Head of caudate nucleus (tissue), 42 donors: ENCODE results near the gene SPOCK3.

Source experiments
- DNase-seq, 42 donors: peaks; one replicate each; pipeline versions ENCODE4 v3.0.0 to v3.0.0-alpha.2; 2020 to 2021; ENCODE audit warnings: mixed read lengths in 7 of 42
- intact Hi-C: fragments of 100-400 bp; cut with DNase I; formaldehyde crosslinking; loops from one replicate; pipeline ENCODE4 v1.15.0; 2022

SPOCK3 gene

GRCh38 chr4:167084321-167084720 is 150.0 kb downstream of the SPOCK3 start:
- intact Hi-C loops: no loop called here
- DNase-seq: no peak

DNA sequence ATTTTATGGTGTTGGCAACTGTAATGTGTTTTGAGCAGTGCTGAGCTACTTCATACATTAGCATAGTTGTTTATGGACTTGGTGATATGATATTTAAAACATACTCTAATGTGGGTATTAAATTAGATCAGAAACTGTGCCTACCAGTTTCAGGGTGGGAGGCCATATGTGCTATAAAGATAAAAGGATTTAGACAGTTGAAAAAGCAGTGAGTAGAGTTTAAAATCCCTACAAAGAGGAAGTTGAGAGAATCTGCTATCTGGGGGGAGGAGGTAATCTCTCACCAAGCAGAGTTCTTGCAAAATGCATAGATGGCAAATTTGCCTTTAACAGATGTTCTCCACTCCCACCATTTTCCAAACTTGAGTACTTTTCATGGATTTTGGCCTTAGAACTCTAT is 154.5 kb downstream of the SPOCK3 start:
- intact Hi-C loops: no loop called here
- DNase-seq: no peak

DNA sequence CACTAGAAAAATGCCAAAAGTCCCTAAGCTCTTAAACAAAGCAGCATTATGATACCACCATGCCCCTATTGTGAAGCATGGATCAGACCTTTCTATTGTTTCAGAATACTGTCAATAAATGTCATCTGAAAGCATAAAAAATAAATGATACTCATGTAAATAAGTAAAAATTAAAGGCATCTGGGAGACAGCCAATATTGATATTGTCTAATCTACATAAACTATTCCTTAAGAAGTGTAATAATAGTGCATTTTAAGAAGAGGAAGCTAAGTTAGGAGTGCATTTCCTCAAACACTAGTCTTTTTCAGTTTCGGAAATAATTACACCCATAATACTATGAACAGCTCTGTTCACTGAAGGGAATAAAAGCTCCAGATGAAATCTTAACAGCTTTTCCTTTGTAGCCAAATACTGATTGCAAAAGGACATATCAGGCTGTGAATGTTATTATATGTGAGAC is 181.6 kb downstream of the SPOCK3 start:
- intact Hi-C loops: no loop called here
- no peak for DNase-seq

- intact Hi-C loops: no loop called here
- DNase-seq: no peak
Observed at GRCh38 chr4:167049257-167049656, 185.0 kb downstream of the SPOCK3 start.

DNA sequence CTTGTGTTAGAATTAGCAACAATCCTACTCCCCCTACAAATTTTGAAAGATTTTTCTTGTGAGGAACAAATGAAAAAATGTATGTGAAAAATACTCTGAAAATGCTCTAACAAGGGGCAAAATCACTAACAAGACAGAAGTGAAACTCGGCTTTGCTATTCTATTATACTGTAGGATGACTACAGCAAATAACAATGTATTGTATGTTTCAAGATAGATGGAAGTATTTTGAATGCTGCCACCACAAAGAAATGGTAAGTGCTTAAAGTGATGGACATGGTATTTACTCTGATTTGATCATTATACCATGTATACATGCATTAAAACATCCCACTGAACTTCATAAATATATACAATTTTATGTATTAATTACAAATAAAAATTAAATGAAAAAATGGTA is 192.8 kb downstream of the SPOCK3 start:
- intact Hi-C loops: no loop called here
- no peak for DNase-seq

- intact Hi-C loops: no loop called here
- no peak for DNase-seq
Observed at GRCh38 chr4:167035390-167035789, 198.9 kb downstream of the SPOCK3 start.

DNA sequence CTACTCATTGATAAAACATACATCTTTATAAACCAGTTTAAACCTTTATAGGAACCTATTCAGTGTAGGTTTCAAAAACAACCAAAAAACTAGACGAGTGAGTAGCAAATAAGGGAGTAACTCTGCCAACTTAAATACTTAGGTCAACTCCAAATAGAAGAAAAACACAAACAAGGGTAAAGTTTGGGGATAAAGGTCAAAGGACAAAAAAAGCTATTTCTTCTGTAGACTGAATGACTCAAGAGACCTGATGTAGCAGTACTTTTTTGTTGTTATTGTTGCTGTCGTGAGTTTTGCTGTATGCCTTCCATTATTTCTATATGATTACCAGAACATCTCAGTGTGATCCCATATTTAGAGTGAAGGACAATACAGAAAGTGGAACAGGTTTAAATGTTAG is 199.3 kb downstream of the SPOCK3 start:
- intact Hi-C loops: no loop called here
- no peak for DNase-seq

DNA sequence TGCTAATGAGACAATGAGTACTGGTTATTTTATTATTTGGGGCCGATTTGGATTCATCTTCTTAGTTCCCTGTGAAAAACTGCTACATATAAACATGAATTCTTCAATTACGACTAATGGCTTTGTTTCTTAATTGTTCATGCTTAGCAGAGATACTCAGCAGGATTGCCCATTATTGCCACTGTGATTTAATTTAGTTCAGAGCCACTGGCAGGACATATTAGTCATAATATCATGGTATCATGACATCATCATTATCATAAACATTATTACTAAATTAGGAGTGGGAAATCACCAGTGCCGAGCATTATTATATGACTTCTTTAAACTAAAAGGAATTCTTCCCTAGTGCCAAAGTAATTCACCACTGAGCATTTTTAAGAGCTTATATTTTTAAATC is 201.4 kb downstream of the SPOCK3 start:
- DNase-seq: no peak
- intact Hi-C loops: no loop called here

DNA sequence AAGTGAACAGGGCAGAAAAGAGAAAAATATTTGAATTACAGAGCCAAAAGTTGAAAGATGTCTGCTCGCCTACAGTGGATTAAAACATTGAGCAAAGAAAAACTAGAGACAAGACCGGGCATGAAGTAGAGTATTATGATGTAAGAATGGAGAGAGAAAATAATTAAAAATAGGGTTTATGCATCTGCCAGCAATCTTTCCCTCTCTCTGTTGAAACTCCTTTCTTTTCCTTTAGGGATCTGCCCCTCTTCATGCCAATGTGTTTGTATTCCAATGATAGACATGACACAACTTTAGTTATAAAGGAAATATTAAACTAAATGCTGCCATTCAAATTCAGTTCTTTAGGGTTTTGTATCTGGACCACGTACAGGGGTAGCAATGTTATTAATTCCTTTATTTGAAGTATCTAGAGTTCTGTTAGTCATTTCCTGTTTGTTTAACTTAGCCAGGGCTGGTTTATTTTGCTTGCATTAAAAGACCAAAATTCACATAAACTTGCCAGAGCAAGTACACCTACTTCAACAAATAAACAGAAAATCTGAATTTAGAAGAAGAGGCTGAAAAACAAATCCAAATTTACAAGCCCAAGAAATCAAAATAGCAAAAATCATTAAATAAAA is 202.6 kb downstream of the SPOCK3 start:
- intact Hi-C loops: no loop called here
- no peak for DNase-seq

DNA sequence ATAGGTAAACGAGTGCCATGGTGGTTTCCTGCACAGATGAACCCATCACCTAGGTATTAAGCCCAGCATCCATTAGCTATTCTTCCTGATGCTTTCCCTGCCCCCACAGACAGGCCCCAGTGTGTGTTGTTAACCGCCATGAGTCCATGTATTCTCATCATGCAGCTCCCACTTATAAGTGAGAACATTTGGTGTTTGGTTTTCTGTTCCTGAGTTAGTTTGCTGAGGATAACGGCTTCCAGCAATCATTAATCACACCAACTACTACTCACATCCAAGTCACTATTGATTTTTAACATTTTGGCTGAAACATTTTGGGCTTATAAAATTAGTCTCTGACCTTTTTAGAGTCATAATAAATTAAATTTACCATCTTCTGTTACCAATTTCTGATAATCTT is 205.3 kb downstream of the SPOCK3 start:
- DNase-seq: no peak
- intact Hi-C loops: no loop called here

DNA sequence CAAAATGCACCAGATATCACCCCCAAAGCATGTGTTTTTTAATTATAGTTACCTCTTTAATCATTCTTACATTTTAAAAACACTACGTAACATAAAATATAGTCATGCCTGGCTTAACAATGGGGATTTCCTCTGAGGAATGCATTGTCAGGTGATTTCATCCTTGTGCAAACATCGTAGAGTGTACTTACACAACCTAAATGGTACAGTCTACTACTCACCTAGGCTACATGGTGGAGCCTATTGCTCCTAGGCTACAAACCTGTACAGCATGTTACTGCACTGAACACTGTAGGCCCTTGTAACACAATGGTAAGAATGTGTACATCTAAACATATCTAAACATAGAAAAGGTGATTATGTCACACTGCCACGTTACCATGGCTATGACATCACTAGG is 208.6 kb downstream of the SPOCK3 start:
- no peak for DNase-seq
- intact Hi-C loops: no loop called here

GRCh38 chr4:167023364-167023925 is 210.8 kb downstream of the SPOCK3 start:
- no peak for DNase-seq
- intact Hi-C loops: loop anchor here (5.0 kb wide), 2 partner anchors 209 to 264 kb away; partner anchors contain the start of gene SPOCK3

DNA sequence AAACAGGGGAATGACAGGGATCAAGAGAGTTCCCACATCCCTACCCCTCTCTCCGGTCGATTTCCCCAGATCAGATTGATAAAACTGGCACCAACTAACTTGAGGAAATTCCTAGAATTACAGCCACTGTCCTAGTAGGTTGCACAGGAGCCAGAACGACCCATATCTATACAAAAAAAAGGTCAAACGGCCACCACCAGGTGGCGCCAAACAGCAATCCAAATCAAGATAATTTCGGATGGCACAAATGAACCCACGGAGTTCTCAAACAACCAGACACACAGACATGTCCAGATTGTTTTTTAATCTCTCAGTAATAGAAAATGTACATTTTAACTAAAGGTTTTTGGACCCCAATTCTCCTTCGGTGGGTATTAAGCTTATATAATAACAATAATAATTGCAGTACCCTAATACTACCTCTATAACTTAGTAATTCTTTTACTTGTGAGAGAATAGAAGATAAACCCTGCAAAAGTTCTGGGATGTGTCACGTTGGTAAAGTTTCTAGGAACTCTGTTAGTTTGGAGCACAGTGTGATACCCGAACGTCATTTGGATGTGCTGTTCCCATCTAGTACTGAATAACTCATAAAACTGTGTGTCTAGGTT is 212.6 kb downstream of the SPOCK3 start:
- intact Hi-C loops: loop anchor here (5.0 kb wide), 2 partner anchors 211 to 266 kb away; partner anchors contain the start of gene SPOCK3

GRCh38 chr4:167020410-167020809 is 213.9 kb downstream of the SPOCK3 start:
- intact Hi-C loops: loop anchor here (5.0 kb wide), 2 partner anchors 212 to 267 kb away; partner anchors contain the start of gene SPOCK3
- DNase-seq: no peak

More for the DNA sequence above, 212.6 kb downstream of the SPOCK3 start:
- DNase-seq: peak; percentile 6 to 95 (median 82)

DNA sequence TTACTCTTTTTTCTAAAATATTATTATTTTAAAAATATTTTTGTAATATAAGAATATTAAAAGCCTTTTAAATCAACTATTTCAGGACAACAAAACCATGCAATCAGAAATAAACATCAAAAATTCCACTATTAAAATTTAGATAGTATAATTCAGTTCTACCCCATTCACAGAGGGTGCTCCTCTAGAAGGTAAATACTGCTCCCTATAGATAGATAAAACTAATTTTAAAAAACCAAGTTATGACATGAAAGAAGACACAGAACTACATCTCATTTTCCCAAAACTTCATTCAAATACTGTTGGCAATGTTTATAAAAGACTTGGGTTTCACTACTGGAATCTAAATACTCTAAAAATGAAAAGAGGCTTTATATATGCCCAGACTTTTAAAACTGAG is 219.3 kb downstream of the SPOCK3 start:
- no peak for DNase-seq
- intact Hi-C loops: no loop called here

GRCh38 chr4:167003326-167003725 is 231.0 kb downstream of the SPOCK3 start:
- no peak for DNase-seq
- intact Hi-C loops: no loop called here

DNA sequence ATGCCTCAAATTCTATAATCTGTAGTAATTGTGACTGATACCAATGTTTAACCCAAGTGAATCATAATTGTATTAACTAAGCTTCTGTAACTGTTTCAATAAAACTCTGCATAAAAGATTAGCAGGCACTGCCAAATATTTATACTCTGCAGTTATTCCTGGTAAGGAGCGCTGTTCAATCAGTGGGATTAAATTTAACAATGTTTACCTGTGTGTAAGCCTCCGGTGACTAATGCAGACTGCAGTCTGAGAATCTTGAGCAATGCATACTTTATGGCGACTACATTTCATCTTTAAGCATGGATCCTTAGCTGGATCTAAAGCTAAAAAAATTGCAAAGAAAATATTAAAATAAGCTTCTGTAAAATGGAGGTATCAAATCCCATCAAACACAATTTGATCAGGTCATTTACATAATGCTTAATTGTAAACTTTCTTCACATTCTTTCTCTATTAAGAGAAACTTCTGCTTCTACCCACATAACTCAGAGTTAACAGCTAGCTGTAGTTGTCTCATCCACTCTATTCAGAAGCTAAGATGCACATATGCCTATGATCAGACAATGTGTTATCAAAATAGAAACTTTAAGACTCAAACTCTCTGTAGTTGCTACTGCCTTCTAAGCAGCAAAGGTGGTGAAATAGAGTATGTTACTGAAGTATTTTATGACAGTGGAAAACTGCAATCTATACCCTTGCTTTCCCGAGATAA is 234.0 kb downstream of the SPOCK3 start:
- intact Hi-C loops: no loop called here

DNA sequence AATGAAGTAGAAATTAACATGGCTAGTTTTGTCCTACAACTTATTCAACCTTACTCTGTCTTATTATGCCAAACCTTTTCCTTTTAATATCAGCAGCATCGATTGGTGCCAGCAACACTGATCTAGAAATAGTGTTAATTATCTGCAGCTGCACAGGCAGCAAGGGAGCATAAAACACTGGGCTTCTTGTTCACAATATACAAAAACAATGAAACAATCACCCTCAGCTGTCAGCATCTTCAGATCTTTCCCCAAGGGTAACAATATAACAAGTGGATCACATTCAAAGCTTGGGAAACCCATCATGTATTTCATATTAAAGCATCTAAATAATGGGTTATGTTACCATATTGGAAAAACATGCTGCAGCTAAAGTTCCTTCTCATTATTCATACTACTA is 238.1 kb downstream of the SPOCK3 start:
- DNase-seq: peak in 13 of 42 donors; percentile 12 to 69 (median 42)
- intact Hi-C loops: no loop called here

More for the DNA sequence above, 234.0 kb downstream of the SPOCK3 start:
- no peak for DNase-seq

GRCh38 chr4:166994686-166995085 is 239.6 kb downstream of the SPOCK3 start:
- no peak for DNase-seq
- intact Hi-C loops: no loop called here

DNA sequence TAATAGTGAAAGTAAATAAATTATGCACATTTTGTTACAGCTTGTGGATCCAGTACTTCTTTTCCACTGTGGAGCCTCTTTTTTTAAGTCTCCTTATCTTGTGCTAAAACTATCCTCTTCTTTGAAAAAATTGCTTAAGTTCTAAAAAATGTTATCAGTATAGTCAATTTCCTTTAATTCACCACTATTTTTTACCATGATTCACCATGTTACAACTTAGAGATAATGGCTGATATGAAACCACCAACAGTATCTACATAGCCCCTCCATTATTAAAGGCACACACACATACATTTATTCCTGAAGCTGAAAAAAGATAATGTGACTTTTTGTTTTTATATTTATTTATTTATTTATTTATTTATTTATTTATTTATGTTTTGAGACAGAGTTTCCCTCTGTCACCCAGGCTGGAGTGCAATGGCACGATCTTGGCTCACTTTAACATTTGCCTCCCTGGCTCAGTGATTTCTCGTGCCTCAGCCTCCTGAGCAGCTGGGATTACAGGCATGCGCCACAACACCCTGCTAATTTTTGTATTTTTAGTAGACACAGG is 243.2 kb downstream of the SPOCK3 start:
- no peak for DNase-seq
- intact Hi-C loops: no loop called here
